NT2/D1 (cell line): ENCODE results near the gene MPPE1.

Experiments used
- DNase-seq: peaks from one replicate; pipeline ENCODE4 v3.0.0-alpha.2; 2011; ENCODE audit warnings: low read depth, low spot score
- H3K27me3 ChIP-seq: 2 replicates; pipeline ENCODE4 v1.6.0; 2011; ENCODE audit warnings: mild to moderate bottlenecking; ENCODE audit not compliant: insufficient read length, insufficient read depth
- H3K36me3 ChIP-seq: 2 replicates; pipeline ENCODE4 v1.6.1; 2011; ENCODE audit warnings: mild to moderate bottlenecking, low read length, mixed read lengths; ENCODE audit not compliant: insufficient read depth, insufficient read length
- H3K4me1 ChIP-seq: 2 replicates; pipeline ENCODE4 v1.5.1; 2011; ENCODE audit not compliant: insufficient read depth, insufficient read length
- H3K4me3 ChIP-seq: 2 replicates; pipeline ENCODE4 v1.5.1; 2011; ENCODE audit warnings: low read depth; ENCODE audit not compliant: insufficient read length
- H3K9ac ChIP-seq: 2 replicates; pipeline ENCODE4 v1.6.0; 2011; ENCODE audit warnings: low read depth; ENCODE audit not compliant: insufficient read length
- H3K9me3 ChIP-seq: 2 replicates; pipeline ENCODE4 v1.5.1; 2011; ENCODE audit warnings: mild to moderate bottlenecking, low read length; ENCODE audit not compliant: insufficient read depth
- SUZ12 ChIP-seq: IDR thresholded peaks from 2 replicates; pipeline ENCODE4 v1.6.1; 2011; ENCODE audit not compliant: insufficient read length, insufficient read depth; ENCODE audit errors: extremely low read depth
- YY1 ChIP-seq: IDR thresholded peaks from 2 replicates; pipeline ENCODE4 v1.6.1; 2011; ENCODE audit not compliant: insufficient read length, insufficient read depth
- ZNF274 ChIP-seq: IDR thresholded peaks from 2 replicates; pipeline ENCODE4 v1.6.1; 2011; ENCODE audit warnings: mild to moderate bottlenecking, low read depth, low read length

The MPPE1 gene

GRCh38 chr18:11849841-11850634 lies 58.1 kb downstream of the MPPE1 start:
- no peaks in the 10 kb centered on the region for H3K27me3 ChIP-seq
- no peak for DNase-seq
- H3K4me3 ChIP-seq = no peak overlapping the region

GRCh38 chr18:11849279-11849678 lies 58.8 kb downstream of the MPPE1 start:
- H3K9ac ChIP-seq = no peak overlapping the region
- H3K36me3 ChIP-seq = no peaks in the 10 kb centered on the region
- H3K4me1 ChIP-seq = peaks cover 3% of the 10 kb centered on the region
- TF ChIP-seq SUZ12 (no peak), YY1 (no peak), ZNF274 (no peak)
- H3K4me3 ChIP-seq = no peak overlapping the region
- DNase-seq = no peak
- H3K27me3 ChIP-seq = no peaks in the 10 kb centered on the region
- no peaks in the 10 kb centered on the region for H3K9me3 ChIP-seq

More at GRCh38 chr18:11849841-11850634, 58.1 kb downstream of the MPPE1 start:
- H3K9ac ChIP-seq = no peak overlapping the region
- peaks cover 3% of the 10 kb centered on the region for H3K4me1 ChIP-seq
- H3K9me3 ChIP-seq = no peaks in the 10 kb centered on the region
- H3K36me3 ChIP-seq = peaks cover 5% of the 10 kb centered on the region
- TF ChIP-seq SUZ12 (no peak), ZNF274 (no peak), YY1 (no peak)

GRCh38 chr18:11847811-11848210 lies 60.3 kb downstream of the MPPE1 start:
- DNase-seq = no peak
- no peak overlapping the region for H3K4me3 ChIP-seq
- TF ChIP-seq YY1 = no peak
- no peak for TF ChIP-seq ZNF274
- no peak for TF ChIP-seq SUZ12

DNA sequence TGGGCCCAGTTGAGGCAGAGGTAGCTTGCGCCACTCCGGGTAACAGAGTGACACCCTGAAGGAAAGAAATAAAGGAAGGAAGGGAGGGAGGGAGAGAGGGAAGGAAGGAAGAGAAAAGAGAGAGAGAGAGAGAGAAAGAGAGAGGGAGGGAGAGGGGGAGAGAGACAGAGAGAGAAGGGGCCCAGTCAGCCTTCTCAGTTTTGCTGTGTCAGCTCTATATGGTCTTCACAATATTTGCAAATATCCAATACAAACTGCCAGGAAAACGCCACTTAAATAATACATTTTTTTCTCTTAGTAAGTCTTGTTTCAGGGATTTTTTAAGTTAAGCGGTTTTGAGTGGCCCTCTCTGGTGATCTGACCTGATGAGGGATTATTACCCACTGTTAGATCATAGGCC lies 62.5 kb downstream of the MPPE1 start:
- no peaks in the 10 kb centered on the region for H3K9me3 ChIP-seq
- H3K27me3 ChIP-seq = no peaks in the 10 kb centered on the region
- TF ChIP-seq YY1 = no peak
- no peak for TF ChIP-seq SUZ12
- no peak for TF ChIP-seq ZNF274
- H3K36me3 ChIP-seq = no peaks in the 10 kb centered on the region
- no peak overlapping the region for H3K9ac ChIP-seq
- H3K4me1 ChIP-seq = peaks cover 3% of the 10 kb centered on the region
- H3K4me3 ChIP-seq = no peak overlapping the region
- no peak for DNase-seq

More at GRCh38 chr18:11847811-11848210, 60.3 kb downstream of the MPPE1 start:
- Histone ChIP-seq H3K4me1 (peaks cover 3% of the 10 kb centered on the region), H3K36me3 (no peaks in the 10 kb centered on the region), H3K9ac (no peak overlapping the region), H3K27me3 (no peaks in the 10 kb centered on the region), H3K9me3 (no peaks in the 10 kb centered on the region)

DNA sequence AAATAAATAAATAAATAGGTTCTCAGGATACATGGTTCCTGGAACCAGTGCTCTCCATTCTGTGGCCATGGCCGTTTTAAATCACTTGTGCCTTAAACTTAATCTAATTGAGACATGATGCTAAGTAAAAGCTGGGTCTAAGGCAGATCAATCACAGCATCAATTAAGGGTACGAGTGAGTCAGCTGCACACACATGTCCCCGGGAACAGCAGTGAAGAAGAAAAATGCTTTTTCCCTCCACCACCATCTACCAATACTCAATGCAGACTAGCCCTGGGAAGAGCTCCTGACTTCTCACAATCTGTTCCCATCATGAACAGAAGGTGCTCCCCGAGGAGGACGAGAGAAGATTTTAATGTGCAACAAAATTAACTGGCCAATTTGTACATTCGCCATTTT lies 63.7 kb downstream of the MPPE1 start:
- Histone ChIP-seq H3K27me3 (no peaks in the 10 kb centered on the region), H3K4me1 (no peaks in the 10 kb centered on the region), H3K9ac (no peak overlapping the region), H3K4me3 (no peak overlapping the region), H3K9me3 (no peaks in the 10 kb centered on the region), H3K36me3 (no peaks in the 10 kb centered on the region)
- no peak for TF ChIP-seq YY1
- DNase-seq = no peak

DNA sequence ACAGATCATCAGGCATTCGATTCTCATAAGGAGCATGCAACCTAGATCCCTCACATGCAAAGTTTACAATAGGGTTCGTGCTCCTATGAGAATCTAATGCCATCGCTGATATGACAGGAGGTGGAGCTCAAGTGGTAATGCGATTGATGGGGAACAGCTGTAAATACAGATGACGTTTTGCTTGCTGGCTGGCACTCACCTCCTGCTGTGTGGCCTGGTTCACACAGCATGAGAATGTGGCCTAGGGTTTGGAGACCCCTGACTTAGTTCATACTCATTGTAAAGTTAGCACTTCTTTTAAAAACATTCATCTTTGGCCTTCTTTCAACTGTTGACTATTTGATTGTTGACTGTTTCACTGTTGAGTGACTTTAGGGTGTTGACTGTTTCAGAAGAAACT lies 65.6 kb downstream of the MPPE1 start:
- Histone ChIP-seq H3K27me3 (no peaks in the 10 kb centered on the region), H3K9me3 (no peaks in the 10 kb centered on the region), H3K9ac (no peak overlapping the region), H3K4me1 (no peaks in the 10 kb centered on the region), H3K4me3 (no peak overlapping the region), H3K36me3 (no peaks in the 10 kb centered on the region)
- TF ChIP-seq ZNF274 (no peak), SUZ12 (no peak), YY1 (no peak)
- no peak for DNase-seq

- H3K4me1 ChIP-seq = no peaks in the 10 kb centered on the region
- TF ChIP-seq ZNF274 = no peak
- TF ChIP-seq SUZ12 = no peak
- TF ChIP-seq YY1 = no peak
- no peaks in the 10 kb centered on the region for H3K36me3 ChIP-seq
- no peak overlapping the region for H3K9ac ChIP-seq
- H3K9me3 ChIP-seq = no peaks in the 10 kb centered on the region
- DNase-seq = no peak
- H3K27me3 ChIP-seq = no peaks in the 10 kb centered on the region
- H3K4me3 ChIP-seq = no peak overlapping the region
Observed at GRCh38 chr18:11840493-11840892, 67.6 kb downstream of the MPPE1 start.
